D721Med (cell line): Measurements from ENCODE around the gene ADISSP.

Source experiments
- DNase-seq: peaks from one replicate; pipeline ENCODE4 v3.0.0; 2011; ENCODE audit warnings: low spot score; ENCODE audit not compliant: insufficient read length
- FAIRE-seq: peaks from 2 replicates; lab custom pipeline; 2011; peaks lifted over from hg19 to GRCh38; lab: Jason Lieb, UNC
- CTCF ChIP-seq: IDR thresholded peaks from 2 replicates; pipeline ENCODE4 v1.5.1; 2012; ENCODE audit warnings: mild to moderate bottlenecking, control low read depth; ENCODE audit not compliant: insufficient read depth; ENCODE audit errors: missing control alignments

Gene ADISSP

GRCh38 chr20:3735768-3736167, 31.8 kb downstream of the ADISSP start:
- FAIRE-seq (no peak), DNase-seq (no peak)
- no peak for TF ChIP-seq CTCF

GRCh38 chr20:3734111-3734843, 33.3 kb downstream of the ADISSP start:
- DNase-seq (no peak), FAIRE-seq (no peak)
- no peak for TF ChIP-seq CTCF

- no peak for FAIRE-seq
These were observed 34.2 kb downstream of the ADISSP start for GRCh38 chr20:3733119-3733995.

GRCh38 chr20:3732327-3733118, 35.0 kb downstream of the ADISSP start, which contains the start of gene HSPA12B:
HSPA12B (plus strand) TSS chr20:3732685; CDS start chr20:3738675, 5,990 bp downstream.
- TF ChIP-seq CTCF: no peak
- no peak for DNase-seq
- FAIRE-seq: no peak

More at GRCh38 chr20:3733119-3733995, 34.2 kb downstream of the ADISSP start:
- DNase-seq: no peak
- no peak for TF ChIP-seq CTCF

GRCh38 chr20:3731944-3732326, 35.6 kb downstream of the ADISSP start:
- no peak for FAIRE-seq
- no peak for TF ChIP-seq CTCF
- no peak for DNase-seq

- no peak for FAIRE-seq
- no peak for DNase-seq
- TF ChIP-seq CTCF: no peak
These were observed 36.5 kb downstream of the ADISSP start for GRCh38 chr20:3730803-3731672.
